ENCODE results near the gene KIZ. TPM values are rescaled to one million over a fixed set of nuclear protein-coding genes. Genes with fewer than 3 reads are reported as not detected.

The KIZ gene
- total and polyA plus RNA-seq, 7 donors, result 4.6 to 26.2 (median 18.6) TPM

DNA sequence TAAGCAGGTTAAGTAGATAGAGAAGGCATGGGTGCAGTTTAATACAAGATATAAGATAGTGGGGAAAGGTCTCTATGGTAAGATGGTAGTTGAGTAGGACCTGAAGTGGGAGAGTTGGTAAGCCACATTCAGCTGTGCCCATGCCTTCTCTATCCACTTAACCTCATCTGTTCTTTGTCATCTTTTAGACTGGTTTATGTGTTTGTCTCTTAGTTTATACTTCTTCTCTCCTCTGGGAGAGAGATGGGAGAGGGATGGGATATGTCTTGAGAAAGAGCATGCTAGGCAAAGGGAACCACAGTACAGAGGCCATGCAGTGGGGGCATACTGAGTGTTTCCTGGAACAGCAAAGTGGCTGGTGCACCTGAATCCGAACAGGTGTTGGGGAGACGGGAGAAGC, 46.7 kb downstream of the KIZ start:
- no peak for ATAC-seq
- 91 to 98% (median 92%) methylated on average over 2 of the region's 2 CpGs for WGBS, 3 donors
- TF ChIP-seq, protein P1, sequence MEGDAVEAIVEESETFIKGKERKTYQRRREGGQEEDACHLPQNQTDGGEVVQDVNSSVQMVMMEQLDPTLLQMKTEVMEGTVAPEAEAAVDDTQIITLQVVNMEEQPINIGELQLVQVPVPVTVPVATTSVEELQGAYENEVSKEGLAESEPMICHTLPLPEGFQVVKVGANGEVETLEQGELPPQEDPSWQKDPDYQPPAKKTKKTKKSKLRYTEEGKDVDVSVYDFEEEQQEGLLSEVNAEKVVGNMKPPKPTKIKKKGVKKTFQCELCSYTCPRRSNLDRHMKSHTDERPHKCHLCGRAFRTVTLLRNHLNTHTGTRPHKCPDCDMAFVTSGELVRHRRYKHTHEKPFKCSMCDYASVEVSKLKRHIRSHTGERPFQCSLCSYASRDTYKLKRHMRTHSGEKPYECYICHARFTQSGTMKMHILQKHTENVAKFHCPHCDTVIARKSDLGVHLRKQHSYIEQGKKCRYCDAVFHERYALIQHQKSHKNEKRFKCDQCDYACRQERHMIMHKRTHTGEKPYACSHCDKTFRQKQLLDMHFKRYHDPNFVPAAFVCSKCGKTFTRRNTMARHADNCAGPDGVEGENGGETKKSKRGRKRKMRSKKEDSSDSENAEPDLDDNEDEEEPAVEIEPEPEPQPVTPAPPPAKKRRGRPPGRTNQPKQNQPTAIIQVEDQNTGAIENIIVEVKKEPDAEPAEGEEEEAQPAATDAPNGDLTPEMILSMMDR (IDR thresholded peaks at IDR 0.05), result no peak

GRCh38 chr20:21173485-21173884, 47.6 kb downstream of the KIZ start:
- H3K36me3 ChIP-seq (ENCODE audit: insufficient read depth in 1 of 2, low read depth in 1 of 2), result no peaks in the 10 kb centered on the region
- TF ChIP-seq, protein P1 (IDR thresholded peaks at IDR 0.05), result no peak
- 43 to 63% (median 51%) methylated on average over 2 of the region's 2 CpGs for WGBS, 3 donors
- ATAC-seq, result no peak
- H3K27me3 ChIP-seq (ENCODE audit: insufficient read depth in 3 of 3, low read length in 2 of 3), result no peaks in the 10 kb centered on the region
- no peak overlapping the region for H3K4me3 ChIP-seq
- peaks cover 13% of the 10 kb centered on the region for H3K4me1 ChIP-seq
- DNase-seq, result no peak
- intact Hi-C loops (cut with DNase I), result no loop called here
- H3K27ac ChIP-seq, result no peak overlapping the region
- H3K9me3 ChIP-seq, result peaks cover 12% of the 10 kb centered on the region

More for the DNA sequence above, 46.7 kb downstream of the KIZ start:
- Histone ChIP-seq H3K9me3 (peaks cover 9% of the 10 kb centered on the region), H3K4me3 (no peak overlapping the region), H3K27me3 (ENCODE audit: insufficient read depth in 3 of 3, low read length in 2 of 3) (no peaks in the 10 kb centered on the region), H3K4me1 (peaks cover 13% of the 10 kb centered on the region), H3K27ac (no peak overlapping the region), H3K36me3 (ENCODE audit: insufficient read depth in 1 of 2, low read depth in 1 of 2) (no peaks in the 10 kb centered on the region)
- intact Hi-C loops (cut with DNase I), result no loop called here
- no peak for DNase-seq

- no peak overlapping the region for H3K27ac ChIP-seq
These were observed 48.8 kb downstream of the KIZ start for GRCh38 chr20:21174516-21175239.

GRCh38 chr20:21175433-21175832, 49.6 kb downstream of the KIZ start:
- Histone ChIP-seq H3K4me1 (peaks cover 13% of the 10 kb centered on the region), H3K27me3 (ENCODE audit: insufficient read depth in 3 of 3, low read length in 2 of 3) (no peaks in the 10 kb centered on the region), H3K36me3 (ENCODE audit: insufficient read depth in 1 of 2, low read depth in 1 of 2) (no peaks in the 10 kb centered on the region), H3K27ac (no peak overlapping the region), H3K4me3 (no peak overlapping the region), H3K9me3 (peaks cover 12% of the 10 kb centered on the region)
- intact Hi-C loops (cut with DNase I), result no loop called here
- TF ChIP-seq, protein P1 (IDR thresholded peaks at IDR 0.05), result no peak
- no peak for DNase-seq
- ATAC-seq, result no peak

More at GRCh38 chr20:21174516-21175239, 48.8 kb downstream of the KIZ start:
- H3K36me3 ChIP-seq (ENCODE audit: insufficient read depth in 1 of 2, low read depth in 1 of 2), result no peaks in the 10 kb centered on the region
- H3K9me3 ChIP-seq, result peaks cover 12% of the 10 kb centered on the region
- intact Hi-C loops (cut with DNase I), result no loop called here
- no peaks in the 10 kb centered on the region for H3K27me3 ChIP-seq (ENCODE audit: insufficient read depth in 3 of 3, low read length in 2 of 3)
- TF ChIP-seq, protein P1 (IDR thresholded peaks at IDR 0.05), result no peak
- peaks cover 13% of the 10 kb centered on the region for H3K4me1 ChIP-seq
- WGBS, 3 donors, result 84 to 91% (median 87%) methylated on average over 2 of the region's 2 CpGs
- H3K4me3 ChIP-seq, result no peak overlapping the region
- ATAC-seq, result no peak
- DNase-seq, result no peak

GRCh38 chr20:21177767-21178166, 51.9 kb downstream of the KIZ start:
- 91 to 95% (median 93%) methylated on average over 2 of the region's 2 CpGs for WGBS, 3 donors
- H3K27ac ChIP-seq, result no peak overlapping the region
- no peaks in the 10 kb centered on the region for H3K27me3 ChIP-seq (ENCODE audit: insufficient read depth in 3 of 3, low read length in 2 of 3)
- peaks cover 14% of the 10 kb centered on the region for H3K4me1 ChIP-seq
- H3K36me3 ChIP-seq (ENCODE audit: insufficient read depth in 1 of 2, low read depth in 1 of 2), result no peaks in the 10 kb centered on the region
- peaks cover 12% of the 10 kb centered on the region for H3K9me3 ChIP-seq
- intact Hi-C loops (cut with DNase I), result no loop called here
- DNase-seq (no peak), ATAC-seq (no peak)
- H3K4me3 ChIP-seq, result no peak overlapping the region
- TF ChIP-seq, protein P1 (IDR thresholded peaks at IDR 0.05), result no peak
